GM18868 (cell line): Measurements from ENCODE around the gene DMAP1.
A peak's percentile ranks its signal among the peaks of the same experiment; 100 is the strongest.
"Not testable (repeated sequence)": the region's sequence is repeated elsewhere in the genome, so short reads cannot be mapped to it uniquely, and the experiment has no call there.

Experiments used
- ATAC-seq: cut with Tn5 transposase; IDR thresholded peaks from one replicate; pipeline ENCODE4 v1.9.1; 2021; ENCODE audit warnings: mild to moderate bottlenecking, moderate library complexity; ENCODE audit not compliant: unreplicated experiment

The DMAP1 gene, protein sequence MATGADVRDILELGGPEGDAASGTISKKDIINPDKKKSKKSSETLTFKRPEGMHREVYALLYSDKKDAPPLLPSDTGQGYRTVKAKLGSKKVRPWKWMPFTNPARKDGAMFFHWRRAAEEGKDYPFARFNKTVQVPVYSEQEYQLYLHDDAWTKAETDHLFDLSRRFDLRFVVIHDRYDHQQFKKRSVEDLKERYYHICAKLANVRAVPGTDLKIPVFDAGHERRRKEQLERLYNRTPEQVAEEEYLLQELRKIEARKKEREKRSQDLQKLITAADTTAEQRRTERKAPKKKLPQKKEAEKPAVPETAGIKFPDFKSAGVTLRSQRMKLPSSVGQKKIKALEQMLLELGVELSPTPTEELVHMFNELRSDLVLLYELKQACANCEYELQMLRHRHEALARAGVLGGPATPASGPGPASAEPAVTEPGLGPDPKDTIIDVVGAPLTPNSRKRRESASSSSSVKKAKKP

DNA sequence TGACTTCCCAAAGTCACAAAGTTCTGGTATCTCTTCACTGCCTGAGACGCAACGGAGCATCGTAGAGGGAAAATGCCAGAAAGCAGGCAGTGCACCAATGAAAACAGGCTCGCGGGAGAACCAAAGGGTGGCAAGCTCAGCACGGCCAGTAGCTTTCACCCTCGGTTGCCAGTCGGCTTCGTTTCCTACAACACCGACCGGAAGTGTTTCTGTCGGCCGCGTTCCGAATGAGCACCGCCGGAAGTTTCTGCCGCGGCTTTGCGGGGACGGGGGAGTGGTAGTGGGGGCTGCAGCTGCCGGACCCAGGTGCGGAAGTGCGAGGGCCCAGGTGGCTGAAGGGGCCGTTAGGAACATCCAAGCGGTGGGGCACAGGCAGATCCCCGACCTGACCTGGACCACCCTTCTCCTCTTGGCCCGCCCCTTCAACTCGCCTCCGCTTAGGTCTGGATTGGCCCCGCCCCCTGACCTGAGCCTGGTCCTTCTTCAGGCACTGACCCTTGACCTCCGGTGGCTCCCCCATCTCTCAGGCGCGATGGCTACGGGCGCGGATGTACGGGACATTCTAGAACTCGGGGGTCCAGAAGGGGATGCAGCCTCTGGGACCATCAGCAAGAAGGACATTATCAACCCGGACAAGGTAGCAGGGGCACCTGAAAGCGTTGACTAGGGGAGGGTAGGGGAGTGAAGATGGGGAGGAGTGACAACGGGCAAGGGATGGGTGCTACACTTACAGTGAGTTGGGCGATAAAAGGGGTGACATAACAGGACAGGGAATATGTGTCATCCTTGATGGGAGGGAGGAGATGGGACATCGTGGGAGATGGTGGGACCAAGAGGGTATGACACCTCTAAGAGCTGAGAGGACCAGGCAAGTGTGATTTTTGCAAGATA lies at the start of gene DMAP1:
DMAP1 (plus strand) TSS at position 250 of the 891 bp plus-strand sequence; CDS start at position 533, 283 bp downstream.
- peak; percentile 67 for ATAC-seq

DNA sequence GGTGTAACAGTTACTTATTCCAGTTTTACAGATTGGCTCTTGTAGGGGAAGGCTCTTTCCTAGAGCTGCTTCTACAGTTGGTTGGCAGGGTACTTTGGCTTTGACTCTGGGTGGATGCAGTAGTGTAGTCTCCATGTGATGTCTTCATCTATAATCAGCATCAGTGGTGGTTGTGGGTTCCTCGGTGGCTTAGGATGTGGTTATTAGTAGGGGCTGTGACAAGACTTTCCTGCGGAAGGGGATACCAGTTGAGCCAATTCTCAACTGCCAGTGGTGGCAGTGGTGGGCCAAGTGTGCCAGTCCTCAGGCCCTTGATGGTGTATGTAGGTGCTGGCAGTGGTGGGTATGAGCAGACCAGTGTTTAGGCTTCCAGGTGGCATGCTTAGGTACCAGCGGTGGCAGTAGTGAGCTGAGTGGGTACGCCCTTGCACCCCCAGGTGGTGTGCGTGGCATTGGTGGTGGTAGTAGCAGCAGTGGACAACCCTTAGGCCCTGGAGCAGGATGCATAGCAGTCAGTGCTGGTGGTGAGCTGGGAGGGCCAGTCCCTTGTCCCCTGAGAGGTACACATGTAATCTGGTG lies 44.7 kb upstream of the DMAP1 start:
- ATAC-seq, result no peak

DNA sequence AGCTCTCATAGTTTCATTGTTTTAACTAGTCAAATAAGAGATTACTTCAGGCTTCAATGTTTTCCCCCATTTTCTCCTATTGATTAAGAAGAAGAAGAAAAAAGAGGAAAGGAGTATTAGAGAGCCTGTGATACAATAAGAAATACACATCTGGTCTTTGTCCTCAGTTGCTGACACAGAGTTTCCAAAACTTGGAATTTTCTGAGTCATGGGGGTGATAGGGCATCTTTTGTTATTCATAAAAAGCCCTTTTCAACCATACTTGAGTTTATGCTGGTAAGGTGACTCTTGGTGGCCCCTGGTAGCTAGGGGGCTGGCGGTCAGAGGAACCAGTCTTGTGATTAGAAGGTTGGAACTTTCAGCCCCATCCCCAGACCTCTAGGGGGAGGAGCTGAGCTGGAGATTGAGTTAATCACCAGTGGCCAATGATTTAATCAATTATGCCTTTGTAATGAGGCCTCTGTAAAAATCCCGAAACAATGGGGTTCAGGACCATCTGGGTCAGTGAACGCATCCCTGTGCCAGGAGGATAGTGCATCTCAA lies 42.9 kb upstream of the DMAP1 start:
- ATAC-seq, result no peak

DNA sequence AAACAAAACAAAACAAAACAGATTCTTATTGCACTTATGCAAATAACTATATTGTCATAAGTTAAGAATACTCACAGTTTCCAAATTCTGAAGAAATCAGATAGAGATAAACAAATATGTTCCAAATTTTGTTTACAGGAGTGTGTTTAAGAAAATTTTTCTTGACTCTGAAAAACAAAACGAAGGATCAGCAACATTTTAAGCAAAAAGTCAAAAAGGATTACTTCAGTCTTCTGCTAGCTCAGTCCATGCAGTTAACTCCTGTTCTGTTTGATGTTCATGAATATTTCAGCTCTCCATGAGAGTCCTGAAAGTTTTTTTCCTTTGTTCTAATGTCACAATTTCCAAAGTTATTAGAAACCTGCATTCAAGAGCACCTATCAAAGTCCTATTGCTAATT lies 38.6 kb upstream of the DMAP1 start:
- no peak for ATAC-seq

DNA sequence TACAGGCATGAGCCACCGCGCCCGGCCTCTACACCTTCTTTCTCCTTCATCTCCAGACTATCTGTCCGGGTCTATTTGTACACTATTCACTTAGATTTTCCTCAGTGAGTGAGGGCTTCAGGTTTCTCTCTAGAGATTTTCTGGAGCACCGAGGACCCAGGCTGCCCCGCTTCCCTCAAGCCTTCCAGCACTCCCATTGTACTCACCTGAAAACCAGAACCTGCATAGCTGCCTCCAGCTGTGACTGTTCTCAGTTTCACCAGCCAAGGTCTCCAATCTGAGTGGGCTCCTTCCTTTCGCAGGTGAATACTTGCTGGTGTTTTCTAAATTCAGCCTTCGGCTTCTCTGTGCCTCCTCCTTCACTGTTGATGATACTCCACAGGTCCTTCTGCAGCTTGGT lies 12.9 kb upstream of the DMAP1 start:
- no peak for ATAC-seq

DNA sequence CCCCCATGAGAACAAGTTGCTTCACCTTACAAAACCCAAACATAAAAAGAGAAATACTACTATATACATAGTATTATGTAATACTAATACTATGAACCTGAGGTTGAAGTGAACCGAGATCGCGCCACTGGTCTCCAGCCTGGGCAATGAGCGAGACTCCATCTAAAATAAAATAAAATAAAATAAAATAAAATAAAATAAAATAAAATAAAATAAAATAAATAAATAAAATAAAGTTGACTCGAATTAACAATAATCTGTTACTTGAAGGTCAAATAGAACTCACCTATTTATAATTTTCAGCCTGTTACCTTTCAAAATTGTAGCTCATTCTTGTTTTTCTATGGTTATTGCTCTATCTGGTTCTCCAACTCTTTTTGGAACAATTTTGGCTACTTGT lies 6.7 kb upstream of the DMAP1 start:
- not testable (repeated sequence) for ATAC-seq

DNA sequence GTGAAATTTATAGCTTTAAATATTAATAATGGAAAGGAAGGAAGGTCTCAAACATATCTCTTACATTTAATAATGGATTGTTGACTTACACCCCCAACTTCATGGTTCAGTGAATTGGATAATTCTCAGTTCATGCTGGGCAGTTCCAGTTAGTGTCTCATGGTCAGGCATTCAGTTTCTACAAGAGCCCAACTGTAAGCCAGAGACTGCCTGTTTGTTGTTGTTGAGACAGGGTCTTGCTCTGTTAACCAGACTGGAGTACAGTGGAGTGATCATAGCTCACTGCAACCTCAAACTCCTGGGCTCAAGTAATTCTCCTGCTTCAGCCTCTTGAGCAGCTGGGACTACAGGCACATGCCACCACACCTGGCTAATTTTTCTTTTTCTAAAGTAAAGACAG lies 5.0 kb upstream of the DMAP1 start:
- no peak for ATAC-seq

DNA sequence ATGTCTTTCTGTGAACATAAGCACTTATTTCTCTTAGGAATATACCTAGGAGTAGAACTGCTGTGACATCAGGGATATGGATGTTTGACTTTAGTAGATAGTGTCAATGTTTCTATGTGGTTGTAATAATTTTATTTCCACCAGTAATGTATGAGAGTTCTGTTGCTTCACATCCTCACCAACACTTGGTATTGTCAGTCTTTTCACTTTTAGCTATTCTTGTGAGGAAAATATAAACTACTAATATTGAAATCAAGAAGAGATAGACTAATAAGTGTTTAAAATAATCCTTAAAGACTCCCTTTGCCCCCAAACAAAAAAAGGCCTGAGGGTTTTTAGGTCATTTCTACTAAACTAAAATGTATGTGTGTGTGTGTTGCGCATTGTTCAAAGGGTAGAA lies 2.7 kb upstream of the DMAP1 start:
- no peak for ATAC-seq

DNA sequence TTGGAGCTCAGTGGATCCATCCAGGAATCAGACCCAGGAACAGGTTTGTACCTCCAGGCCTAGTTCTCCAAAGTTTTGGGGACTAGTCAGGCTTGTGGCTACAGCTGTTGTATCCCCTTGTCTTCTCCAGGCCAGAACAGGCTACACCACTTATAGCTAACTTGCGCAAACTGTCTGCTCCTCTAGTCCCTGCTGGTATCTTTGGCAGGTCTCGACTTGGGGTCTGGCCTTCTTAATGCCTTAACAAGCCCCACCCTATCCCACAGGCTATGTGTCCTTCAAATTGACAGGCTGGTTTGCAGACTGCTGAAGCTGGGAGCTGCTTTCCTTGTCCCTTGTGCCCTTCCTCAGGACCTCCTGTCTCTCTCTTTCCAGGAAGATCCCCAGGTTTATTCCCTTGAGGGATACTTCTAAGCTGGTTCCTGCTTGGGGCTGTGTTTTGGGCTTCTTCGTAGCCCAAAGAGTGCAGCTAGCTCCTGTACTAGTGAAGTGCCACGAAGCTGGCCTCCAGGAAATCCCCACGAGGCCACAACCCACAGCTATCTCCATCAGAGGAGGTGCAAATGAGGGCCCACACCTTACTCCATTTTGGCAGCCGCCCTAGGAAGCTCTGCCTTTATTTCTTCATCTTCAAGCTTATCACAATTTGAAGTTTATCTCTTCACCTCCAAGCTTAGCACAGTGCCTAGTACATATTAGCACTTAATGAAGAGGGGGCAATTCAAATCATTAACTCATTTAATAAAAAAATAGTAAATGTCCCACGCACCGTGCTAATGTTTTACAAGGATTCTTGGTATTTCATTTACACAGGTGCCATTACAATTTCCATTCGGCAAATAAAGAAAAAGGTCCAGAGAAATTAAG lies 683 bp upstream of the DMAP1 start:
- no peak for ATAC-seq

DNA sequence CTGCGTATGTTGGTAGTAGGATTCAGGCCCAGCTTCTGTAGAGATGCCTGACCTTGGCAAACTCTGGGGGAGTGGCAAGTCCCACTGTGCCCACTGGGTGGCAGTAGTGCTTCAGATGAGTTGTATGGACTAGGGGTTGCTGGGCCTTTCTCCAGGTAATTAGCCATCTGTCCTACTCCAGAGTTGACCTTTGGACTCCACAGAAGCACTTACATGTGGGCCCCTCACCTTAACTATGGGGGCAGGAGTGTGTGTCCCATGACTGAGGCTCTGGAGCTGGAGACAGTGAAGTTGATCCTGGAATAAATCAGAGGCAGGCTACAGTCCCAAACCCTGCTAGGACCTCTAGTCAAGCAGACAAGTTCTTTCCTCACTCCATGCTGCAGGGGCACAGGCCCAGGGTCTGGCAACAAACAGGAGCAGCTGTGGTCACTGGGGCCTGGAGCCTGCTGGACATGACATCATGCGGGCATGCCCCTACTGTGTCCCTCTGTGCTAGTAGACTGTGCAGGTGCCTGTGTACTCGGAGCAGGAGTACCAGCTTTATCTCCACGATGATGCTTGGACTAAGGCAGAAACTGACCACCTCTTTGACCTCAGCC lies 4.6 kb downstream of the DMAP1 start:
- no peak for ATAC-seq

DNA sequence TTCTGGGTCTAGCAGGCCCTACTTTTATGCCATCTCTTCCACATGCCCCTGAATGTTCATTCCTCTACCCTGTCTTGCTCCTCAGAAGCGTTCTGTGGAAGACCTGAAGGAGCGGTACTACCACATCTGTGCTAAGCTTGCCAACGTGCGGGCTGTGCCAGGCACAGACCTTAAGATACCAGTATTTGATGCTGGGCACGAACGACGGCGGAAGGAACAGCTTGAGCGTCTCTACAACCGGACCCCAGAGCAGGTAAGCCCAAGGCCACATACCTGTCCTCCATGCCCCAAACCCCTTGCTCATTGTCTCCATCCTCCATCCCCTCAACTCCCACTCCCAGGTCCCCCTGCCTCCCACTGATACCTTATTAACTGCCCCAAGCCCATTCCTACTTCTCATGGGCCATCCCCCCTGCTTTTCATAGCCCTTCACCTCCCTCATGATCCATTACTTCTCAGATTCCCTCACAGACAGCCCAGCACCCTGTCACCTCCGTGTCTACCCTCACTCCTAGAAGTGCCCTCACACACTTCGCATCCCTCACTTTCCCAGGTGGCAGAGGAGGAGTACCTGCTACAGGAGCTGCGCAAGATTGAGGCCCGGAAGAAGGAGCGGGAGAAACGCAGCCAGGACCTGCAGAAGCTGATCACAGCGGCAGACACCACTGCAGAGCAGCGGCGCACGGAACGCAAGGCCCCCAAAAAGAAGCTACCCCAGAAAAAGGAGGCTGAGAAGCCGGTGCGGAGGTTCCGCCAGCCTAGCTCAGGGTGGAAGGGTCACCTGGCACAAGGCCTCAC lies 5.4 kb downstream of the DMAP1 start:
- no peak for ATAC-seq

DNA sequence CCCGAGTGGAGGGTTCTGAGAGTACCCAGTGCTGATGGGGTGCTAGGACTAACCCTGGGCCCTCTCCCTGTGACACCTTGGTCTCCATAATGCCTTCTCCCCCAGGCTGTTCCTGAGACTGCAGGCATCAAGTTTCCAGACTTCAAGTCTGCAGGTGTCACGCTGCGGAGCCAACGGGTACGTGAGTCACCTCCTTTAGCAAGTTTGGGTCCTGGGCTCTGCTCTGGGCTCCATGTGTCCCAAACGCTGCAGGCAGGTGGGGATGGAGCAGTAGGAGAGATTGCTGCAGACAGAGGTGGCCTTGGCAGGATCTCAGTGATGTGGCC lies 6.0 kb downstream of the DMAP1 start:
- no peak for ATAC-seq

DNA sequence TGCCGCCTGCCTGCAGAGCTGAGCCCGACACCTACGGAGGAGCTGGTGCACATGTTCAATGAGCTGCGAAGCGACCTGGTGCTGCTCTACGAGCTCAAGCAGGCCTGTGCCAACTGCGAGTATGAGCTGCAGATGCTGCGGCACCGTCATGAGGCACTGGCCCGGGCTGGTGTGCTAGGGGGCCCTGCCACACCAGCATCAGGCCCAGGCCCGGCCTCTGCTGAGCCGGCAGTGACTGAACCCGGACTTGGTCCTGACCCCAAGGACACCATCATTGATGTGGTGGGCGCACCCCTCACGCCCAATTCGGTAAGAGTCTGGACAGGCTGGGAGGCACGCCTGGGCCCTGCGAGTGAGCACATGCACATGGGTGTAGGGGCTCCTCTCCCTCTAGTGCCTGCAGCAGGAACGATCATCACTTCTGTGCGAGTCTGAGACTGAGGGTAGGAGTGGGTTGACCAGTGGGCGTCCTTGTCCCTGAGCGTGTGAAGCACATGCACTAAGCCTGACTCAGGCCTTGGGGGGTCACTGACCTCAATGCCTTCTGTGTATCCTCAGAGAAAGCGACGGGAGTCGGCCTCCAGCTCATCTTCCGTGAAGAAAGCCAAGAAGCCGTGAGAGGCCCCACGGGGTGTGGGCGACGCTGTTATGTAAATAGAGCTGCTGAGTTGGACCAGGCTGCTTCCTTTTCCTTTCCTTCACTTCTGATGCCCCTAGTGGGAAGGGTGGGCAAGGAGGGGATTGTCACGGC lies 6.9 kb downstream of the DMAP1 start:
- ATAC-seq, result no peak

DNA sequence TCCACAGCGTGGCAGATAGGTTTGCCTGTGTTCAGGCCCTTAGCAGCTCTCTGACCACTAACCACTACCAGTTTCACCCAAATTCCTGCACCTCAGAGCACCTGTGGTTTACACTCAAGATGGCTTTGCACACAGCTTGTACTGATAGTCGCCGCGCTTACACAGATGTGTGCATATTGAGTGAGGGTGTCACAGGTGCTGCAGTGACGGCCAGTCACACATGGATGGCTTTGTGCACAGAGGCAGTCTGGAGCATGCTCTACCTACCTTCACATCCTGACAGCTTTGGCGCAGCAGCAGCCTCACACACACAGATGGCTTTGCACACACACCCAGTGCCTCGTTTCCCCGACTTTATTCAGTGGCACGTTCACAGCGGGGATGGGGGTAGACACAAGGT lies 7.5 kb downstream of the DMAP1 start:
- no peak for ATAC-seq

DNA sequence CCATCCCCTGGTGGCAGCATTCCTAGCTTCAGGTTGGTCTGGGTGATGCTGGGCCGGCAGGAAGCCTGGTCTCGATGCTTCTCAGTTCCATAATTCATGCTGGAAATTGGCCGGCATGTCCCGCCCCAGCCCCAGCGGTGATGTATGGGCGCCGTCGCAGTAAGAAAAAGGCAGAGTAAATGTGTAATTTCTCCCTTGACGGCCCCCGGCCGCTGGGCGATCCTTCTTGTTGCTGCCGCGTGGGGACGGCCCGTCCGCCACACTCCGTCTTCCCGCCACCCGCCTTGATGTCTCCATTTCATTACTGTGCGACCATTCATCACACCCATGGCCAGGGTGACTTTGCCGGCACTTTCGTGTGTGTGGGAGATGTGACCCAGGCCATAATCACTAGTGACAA lies 8.5 kb downstream of the DMAP1 start:
- no peak for ATAC-seq

DNA sequence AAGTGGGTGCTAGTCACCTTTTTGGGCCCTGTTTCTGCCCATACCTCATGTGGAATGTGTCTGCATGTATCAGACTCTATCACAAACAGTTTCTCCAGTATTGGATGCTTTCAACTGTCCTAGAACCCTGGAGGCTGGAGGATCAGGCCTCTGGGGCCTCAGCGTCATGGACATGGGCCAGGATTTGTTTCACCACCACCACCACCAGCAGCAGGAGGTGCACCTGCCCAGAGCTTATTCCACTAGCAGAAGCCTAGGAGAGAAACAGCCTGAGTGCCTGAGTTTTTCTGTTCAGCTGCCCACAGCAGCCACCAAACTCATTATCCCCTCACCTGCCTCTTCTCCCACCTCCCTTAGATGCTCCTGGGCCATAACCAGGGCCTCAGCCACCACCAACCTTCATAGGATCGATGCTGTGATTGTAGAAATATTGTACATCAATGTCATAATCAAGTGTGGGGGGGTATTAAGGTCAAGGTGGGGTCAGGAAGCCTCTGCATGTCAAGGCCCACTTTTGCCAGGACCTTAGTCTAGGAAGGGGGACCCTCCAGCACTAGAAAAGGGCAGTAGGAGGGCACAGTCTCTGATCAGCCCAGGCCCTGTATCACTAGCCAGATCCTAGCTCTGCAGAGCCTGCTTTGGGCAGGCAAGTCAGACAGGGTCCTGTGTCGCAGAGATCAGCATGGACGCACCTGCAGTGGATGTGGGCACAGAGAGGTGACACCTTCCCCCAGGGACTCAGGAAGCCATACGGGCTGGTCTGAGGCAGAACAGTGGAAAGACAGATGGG lies 9.3 kb downstream of the DMAP1 start:
- ATAC-seq, result no peak

DNA sequence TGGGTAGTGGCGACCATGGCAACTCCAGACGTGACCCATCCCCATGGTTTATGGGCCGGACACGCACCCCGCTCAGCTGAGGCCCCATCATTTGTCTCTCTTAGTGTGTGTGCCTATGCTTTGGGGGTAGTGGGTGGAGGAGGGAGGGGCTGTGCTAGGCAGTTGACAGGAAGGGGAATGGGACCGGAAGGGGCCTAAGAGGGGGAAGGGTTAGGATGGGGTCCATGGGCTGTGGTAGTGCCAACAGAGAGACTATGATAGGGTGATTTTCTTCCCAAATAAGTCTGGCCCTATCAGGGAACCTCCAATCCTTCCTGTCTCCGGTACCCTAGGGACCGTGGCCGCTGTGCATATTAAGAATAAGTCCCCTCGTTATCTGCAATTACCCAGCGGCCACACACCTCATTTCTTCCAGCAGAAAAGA lies 9.9 kb downstream of the DMAP1 start:
- no peak for ATAC-seq

DNA sequence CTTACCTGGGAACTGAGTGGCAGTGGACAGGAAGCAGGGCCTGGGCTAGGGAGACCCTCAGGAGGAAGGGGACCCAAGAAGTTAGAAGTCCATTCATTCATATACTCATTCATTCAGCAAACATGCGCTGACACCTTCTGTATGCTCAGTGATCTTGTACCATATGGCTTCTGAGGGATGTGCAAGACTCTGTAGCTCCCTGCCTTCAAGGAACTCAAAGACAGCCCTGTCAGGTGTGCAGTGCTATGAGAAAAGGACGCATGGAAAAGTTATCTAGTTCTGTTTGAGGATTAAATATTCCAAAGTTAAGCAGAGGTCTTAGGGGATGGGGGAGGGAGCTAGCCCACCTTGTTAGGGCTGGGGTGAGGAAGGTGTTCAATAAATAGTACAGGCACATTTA lies 12.5 kb downstream of the DMAP1 start:
- ATAC-seq, result no peak
